HL-60 (cell line): ENCODE data around the gene HMCES.
"Not testable (repeated sequence)": the region's sequence is repeated elsewhere in the genome, so short reads cannot be mapped to it uniquely, and the experiment has no call there.

ENCODE experiments used
- DNase-seq, 2 experiments: peaks; one replicate each; pipeline ENCODE4 v3.0.0-alpha.2; 2010 to 2020; ENCODE audit warnings: low read depth in 1 of 2, low spot score in 1 of 2
- H3K27ac ChIP-seq: fragments of 250-450 bp; sonication (Bioruptor Pico); replicated peaks from 2 replicates; pipeline ENCODE4 v1.5.1; 2020; ENCODE audit warnings: mild to moderate bottlenecking, moderate library complexity
- H3K27me3 ChIP-seq: fragments of 250-450 bp; sonication (Bioruptor Pico); 2 replicates; pipeline ENCODE4 v1.5.1; 2021; ENCODE audit warnings: mild to moderate bottlenecking, moderate library complexity; ENCODE audit not compliant: insufficient read depth, poor library complexity, severe bottlenecking
- H3K4me3 ChIP-seq: replicated peaks from 2 replicates; pipeline ENCODE4 v1.5.1; 2011; ENCODE audit warnings: mild to moderate bottlenecking, control low read depth, low read length; ENCODE audit not compliant: insufficient read depth
- GABPA ChIP-seq: IDR thresholded peaks from 2 replicates; pipeline ENCODE4 v1.6.1; 2012; ENCODE audit warnings: low read depth
- POLR2AphosphoS5 ChIP-seq: IDR thresholded peaks from 2 replicates; pipeline ENCODE4 v1.6.1; 2012; ENCODE audit warnings: low read depth
- SPI1 ChIP-seq: IDR thresholded peaks from 2 replicates; pipeline ENCODE4 v1.6.1; 2012; ENCODE audit warnings: low read depth, mild to moderate bottlenecking, borderline replicate concordance
- TF ChIP-seq, protein P1 (sequence below): IDR thresholded peaks from one replicate; pipeline ENCODE4 v1.5.1; 2011; ENCODE audit warnings: low read length, control low read depth, inconsistent platforms; ENCODE audit not compliant: insufficient read depth
- TF ChIP-seq, protein P2 (sequence below): IDR thresholded peaks from 2 replicates; pipeline ENCODE4 v1.6.1; 2012; ENCODE audit warnings: low read depth; ENCODE audit not compliant: insufficient replicate concordance

HMCES gene

GRCh38 chr3:129333891-129334290, 55.2 kb downstream of the HMCES start:
- TF ChIP-seq GABPA: no peak
- TF ChIP-seq, protein P1, sequence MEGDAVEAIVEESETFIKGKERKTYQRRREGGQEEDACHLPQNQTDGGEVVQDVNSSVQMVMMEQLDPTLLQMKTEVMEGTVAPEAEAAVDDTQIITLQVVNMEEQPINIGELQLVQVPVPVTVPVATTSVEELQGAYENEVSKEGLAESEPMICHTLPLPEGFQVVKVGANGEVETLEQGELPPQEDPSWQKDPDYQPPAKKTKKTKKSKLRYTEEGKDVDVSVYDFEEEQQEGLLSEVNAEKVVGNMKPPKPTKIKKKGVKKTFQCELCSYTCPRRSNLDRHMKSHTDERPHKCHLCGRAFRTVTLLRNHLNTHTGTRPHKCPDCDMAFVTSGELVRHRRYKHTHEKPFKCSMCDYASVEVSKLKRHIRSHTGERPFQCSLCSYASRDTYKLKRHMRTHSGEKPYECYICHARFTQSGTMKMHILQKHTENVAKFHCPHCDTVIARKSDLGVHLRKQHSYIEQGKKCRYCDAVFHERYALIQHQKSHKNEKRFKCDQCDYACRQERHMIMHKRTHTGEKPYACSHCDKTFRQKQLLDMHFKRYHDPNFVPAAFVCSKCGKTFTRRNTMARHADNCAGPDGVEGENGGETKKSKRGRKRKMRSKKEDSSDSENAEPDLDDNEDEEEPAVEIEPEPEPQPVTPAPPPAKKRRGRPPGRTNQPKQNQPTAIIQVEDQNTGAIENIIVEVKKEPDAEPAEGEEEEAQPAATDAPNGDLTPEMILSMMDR: no peak
- TF ChIP-seq POLR2AphosphoS5: no peak
- TF ChIP-seq, protein P2, sequence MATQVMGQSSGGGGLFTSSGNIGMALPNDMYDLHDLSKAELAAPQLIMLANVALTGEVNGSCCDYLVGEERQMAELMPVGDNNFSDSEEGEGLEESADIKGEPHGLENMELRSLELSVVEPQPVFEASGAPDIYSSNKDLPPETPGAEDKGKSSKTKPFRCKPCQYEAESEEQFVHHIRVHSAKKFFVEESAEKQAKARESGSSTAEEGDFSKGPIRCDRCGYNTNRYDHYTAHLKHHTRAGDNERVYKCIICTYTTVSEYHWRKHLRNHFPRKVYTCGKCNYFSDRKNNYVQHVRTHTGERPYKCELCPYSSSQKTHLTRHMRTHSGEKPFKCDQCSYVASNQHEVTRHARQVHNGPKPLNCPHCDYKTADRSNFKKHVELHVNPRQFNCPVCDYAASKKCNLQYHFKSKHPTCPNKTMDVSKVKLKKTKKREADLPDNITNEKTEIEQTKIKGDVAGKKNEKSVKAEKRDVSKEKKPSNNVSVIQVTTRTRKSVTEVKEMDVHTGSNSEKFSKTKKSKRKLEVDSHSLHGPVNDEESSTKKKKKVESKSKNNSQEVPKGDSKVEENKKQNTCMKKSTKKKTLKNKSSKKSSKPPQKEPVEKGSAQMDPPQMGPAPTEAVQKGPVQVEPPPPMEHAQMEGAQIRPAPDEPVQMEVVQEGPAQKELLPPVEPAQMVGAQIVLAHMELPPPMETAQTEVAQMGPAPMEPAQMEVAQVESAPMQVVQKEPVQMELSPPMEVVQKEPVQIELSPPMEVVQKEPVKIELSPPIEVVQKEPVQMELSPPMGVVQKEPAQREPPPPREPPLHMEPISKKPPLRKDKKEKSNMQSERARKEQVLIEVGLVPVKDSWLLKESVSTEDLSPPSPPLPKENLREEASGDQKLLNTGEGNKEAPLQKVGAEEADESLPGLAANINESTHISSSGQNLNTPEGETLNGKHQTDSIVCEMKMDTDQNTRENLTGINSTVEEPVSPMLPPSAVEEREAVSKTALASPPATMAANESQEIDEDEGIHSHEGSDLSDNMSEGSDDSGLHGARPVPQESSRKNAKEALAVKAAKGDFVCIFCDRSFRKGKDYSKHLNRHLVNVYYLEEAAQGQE: no peak
- TF ChIP-seq SPI1: no peak
- H3K27me3 ChIP-seq: no peaks in the 10 kb centered on the region
- no peak overlapping the region for H3K4me3 ChIP-seq
- no peak for DNase-seq
- H3K27ac ChIP-seq: no peak overlapping the region

DNA sequence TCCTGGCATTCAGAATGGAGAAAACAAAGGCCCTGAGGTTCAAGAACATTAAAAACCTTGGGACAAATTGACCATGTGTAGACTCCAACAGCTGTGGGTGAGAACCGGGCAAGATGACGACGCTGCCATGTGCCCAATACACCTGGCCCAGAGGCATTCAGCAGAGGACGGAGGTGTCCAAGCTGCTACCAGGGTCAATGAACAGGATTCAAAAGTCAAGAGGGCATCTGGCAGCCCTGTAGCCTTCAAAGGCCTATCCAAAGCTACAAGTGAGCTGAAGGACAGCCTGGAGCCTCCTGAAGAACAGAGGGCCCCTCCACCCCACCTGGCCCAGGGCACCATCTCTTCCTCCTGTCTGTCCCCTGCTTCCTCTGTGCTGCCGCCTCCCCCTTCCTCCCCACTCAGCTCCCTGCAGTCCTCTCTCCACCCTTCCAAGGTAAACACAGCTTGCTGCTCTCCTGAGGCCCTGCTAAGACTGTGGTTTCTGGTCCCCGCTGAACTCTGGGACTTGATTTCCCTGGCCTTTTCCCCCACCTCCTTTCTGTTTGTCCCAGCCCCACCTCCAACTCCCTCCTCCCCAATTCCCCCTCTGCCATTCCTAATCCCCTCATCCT, 57.5 kb downstream of the HMCES start:
- no peak overlapping the region for H3K4me3 ChIP-seq
- no peak for DNase-seq
- no peak for TF ChIP-seq GABPA
- TF ChIP-seq, protein P1: no peak
- TF ChIP-seq, protein P2: no peak
- TF ChIP-seq SPI1: no peak
- no peak for TF ChIP-seq POLR2AphosphoS5
- H3K27me3 ChIP-seq: no peaks in the 10 kb centered on the region
- H3K27ac ChIP-seq: no peak overlapping the region

DNA sequence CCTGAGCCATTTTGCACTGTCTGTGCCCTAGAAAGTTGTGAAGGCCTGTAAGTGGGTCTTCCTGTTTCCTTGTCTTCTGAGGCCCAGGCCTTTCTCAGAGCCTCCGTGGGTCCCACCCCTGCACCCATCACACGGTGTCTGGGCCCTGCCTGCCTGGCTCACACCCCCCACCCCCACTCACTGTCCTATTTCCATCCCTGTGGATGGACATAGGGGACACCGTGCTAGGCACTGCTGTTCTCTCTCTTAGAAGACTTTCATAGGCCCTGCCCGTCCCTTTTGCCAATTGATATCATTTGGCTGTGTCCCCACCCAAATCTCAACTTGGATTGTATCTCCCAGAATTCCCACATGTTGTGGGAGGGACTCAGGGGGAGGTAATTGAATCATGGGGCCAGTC, 59.0 kb downstream of the HMCES start:
- H3K4me3 ChIP-seq, DNase-seq, H3K27me3 ChIP-seq, H3K27ac ChIP-seq: not testable (repeated sequence)

- H3K27ac ChIP-seq, DNase-seq, H3K27me3 ChIP-seq, H3K4me3 ChIP-seq: not testable (repeated sequence)
These were observed 60.5 kb downstream of the HMCES start for GRCh38 chr3:129339186-129339585.

- H3K27ac ChIP-seq, DNase-seq, H3K4me3 ChIP-seq, H3K27me3 ChIP-seq: not testable (repeated sequence)
These were observed 61.2 kb downstream of the HMCES start for GRCh38 chr3:129339833-129340232.
